IPS-18c (cell line): ENCODE results near the gene OPA3.

Experiments
- H3K4me3 ChIP-seq: 2 replicates; pipeline ENCODE4 v1.7.0; 2013; ENCODE audit warnings: low read depth, mild to moderate bottlenecking, low read length, moderate library complexity; ENCODE audit not compliant: insufficient read depth
- H3K9me3 ChIP-seq: one replicate; pipeline ENCODE4 v1.6.1; 2013; ENCODE audit warnings: mild to moderate bottlenecking, low read length, moderate library complexity; ENCODE audit not compliant: control insufficient read depth, insufficient read depth

Gene OPA3

DNA sequence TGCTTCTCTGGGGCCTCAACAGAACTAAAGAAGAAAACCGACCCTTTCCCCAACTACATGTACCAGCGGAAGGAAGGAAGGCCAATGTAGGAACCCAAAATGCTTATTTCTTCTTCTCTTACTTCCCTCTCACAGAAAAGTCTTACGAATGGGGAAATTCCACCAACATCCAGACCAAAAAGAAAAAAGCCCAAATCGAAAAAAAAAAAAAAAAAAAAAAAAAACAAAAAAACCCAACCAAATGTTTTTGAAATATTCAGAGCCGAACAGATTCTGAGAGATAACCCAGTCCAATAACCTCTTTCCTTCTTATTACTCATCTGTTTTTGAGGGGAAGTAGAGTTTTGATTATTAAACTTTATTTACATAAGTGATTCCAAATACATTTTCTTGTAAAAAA is 82.5 kb downstream of the OPA3 start:
- H3K4me3 ChIP-seq: 0 out of 2 replicates have a peak overlapping the region, but pooled peaks have one; percentile 28

GRCh38 chr19:45501730-45502014 is 82.9 kb downstream of the OPA3 start:
- no peaks in the 10 kb centered on the region for H3K9me3 ChIP-seq
- H3K4me3 ChIP-seq: 0 out of 2 replicates have a peak overlapping the region, but pooled peaks have one; percentile 28

More for the DNA sequence above, 82.5 kb downstream of the OPA3 start:
- no peaks in the 10 kb centered on the region for H3K9me3 ChIP-seq

DNA sequence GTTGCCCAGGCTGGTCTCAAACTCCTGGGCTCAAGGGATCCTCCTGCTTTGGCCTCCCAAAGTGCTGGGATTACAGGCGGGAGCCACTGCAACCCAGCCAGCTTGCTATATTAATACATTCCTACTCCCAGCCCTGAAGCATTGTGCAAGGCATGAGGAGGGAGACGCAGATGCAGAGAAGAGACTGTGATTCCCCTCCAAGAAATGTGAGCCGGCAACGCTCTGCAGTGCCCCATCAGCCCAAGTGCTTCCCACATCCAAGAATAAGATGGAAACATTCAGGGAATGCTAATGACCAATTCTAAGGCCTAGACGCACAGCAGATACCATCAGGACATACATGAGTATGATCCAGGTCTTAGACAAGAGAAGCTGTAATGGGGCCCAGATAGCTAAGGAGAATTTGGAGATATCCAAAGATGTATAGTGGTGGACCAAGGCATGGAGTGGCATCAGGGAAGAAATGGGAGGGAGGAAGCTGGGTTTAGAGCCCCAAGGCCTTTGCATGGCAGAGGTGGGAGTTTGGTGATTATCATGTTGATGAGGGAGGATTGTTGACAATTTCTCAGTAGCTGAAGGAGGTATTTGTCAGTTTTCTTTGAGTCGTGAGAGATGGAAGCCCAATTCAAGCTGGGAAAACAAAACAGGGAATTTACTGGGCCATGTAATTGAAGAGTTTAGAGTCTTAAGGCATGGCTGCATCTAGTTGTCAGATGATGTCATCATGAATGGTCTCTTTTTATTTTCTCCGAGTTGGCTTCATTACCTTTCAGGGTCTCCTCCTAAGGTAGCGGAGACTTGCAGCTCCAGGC is 83.5 kb downstream of the OPA3 start:
- Histone ChIP-seq H3K9me3 (no peaks in the 10 kb centered on the region), H3K4me3 (peak overlapping the region; percentile 28; the same call in 1 of the 2 replicates)

DNA sequence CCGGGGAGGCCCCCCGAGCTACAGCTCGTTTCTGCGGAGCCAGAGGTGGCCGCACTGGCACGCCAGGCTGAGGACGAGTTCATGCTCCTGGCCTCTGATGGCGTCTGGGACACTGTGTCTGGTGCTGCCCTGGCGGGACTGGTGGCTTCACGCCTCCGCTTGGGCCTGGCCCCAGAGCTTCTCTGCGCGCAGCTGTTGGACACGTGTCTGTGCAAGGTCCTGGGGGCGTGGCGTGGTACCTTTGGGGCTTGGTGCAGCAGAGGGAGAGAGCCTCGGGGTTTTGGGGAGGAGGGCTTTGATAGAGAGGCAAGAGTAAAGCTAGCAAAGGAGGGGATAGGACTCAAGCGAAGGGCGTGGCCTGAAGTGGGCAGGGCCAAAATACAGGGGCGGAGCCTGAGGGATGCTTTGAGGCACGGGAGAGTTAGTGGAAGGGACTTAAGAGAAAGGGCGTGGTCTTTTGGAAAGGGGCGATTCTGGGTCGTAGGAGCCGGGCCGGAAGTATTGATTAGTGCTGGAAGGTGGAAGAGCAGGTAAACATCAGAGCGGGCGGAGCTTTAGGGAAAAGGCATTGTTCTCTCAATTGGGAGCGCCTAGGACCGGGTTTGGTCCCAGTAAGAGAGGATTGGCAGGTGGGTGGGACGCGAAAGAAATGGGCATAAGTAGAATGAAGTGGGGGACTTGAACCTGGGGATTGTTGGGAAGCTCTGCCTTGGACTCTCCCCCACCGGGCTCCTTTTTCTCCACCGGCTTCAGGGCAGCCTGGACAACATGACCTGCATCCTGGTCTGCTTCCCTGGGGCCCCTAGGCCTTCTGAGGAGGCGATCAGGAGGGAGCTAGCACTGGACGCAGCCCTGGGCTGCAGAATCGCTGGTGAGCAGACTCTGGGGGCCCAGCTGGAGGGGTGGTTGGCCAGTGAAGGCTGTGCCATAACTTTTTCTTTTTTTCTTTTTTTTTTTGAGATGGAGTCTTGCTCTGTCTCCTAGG is 85.1 kb downstream of the OPA3 start:
- no peaks in the 10 kb centered on the region for H3K9me3 ChIP-seq
- H3K4me3 ChIP-seq: peak overlapping the region; percentile 52

DNA sequence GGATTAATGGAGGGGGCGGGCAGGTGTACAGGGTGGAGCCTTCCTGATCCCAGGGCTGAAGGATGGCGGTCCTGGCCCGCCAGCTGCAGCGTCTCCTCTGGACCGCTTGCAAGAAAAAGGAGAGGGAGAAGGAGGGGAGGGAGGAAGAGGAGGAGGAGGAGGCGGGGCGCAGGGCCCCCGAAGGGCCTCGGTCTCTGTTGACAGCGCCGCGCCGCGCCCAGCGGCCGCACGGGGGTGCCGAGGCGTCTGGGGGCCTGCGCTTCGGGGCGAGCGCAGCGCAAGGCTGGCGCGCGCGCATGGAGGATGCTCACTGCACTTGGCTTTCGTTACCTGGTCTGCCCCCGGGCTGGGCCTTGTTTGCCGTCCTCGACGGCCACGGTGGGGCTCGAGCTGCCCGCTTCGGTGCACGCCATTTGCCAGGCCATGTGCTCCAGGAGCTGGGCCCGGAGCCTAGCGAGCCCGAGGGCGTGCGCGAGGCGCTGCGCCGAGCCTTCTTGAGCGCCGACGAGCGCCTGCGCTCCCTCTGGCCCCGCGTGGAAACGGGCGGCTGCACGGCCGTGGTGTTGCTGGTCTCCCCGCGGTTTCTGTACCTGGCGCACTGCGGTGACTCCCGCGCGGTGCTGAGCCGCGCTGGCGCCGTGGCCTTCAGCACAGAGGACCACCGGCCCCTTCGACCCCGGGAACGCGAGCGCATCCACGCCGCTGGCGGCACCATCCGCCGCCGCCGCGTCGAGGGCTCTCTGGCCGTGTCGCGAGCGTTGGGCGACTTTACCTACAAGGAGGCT is 86.0 kb downstream of the OPA3 start, which contains the start of gene PPM1N:
PPM1N (plus strand) TSS at position 33 of the 785 bp plus-strand sequence; CDS start at position 63, 30 bp downstream.
- H3K9me3 ChIP-seq: no peaks in the 10 kb centered on the region
- peak within 1 kb of the TSS; percentile 58 for H3K4me3 ChIP-seq

GRCh38 chr19:45497791-45498190 is 86.8 kb downstream of the OPA3 start:
- H3K4me3 ChIP-seq: peak overlapping the region; percentile 52; the same call in 1 of the 2 replicates
- H3K9me3 ChIP-seq: no peaks in the 10 kb centered on the region

GRCh38 chr19:45496349-45496953 is 88.2 kb downstream of the OPA3 start:
- Histone ChIP-seq H3K4me3 (peak overlapping the region; percentile 79), H3K9me3 (no peaks in the 10 kb centered on the region)

- Histone ChIP-seq H3K9me3 (no peaks in the 10 kb centered on the region), H3K4me3 (no peak overlapping the region)
These were observed 89.4 kb downstream of the OPA3 start for GRCh38 chr19:45495178-45495577.

GRCh38 chr19:45494261-45494916 is 90.2 kb downstream of the OPA3 start:
- no peaks in the 10 kb centered on the region for H3K9me3 ChIP-seq
- no peak overlapping the region for H3K4me3 ChIP-seq

DNA sequence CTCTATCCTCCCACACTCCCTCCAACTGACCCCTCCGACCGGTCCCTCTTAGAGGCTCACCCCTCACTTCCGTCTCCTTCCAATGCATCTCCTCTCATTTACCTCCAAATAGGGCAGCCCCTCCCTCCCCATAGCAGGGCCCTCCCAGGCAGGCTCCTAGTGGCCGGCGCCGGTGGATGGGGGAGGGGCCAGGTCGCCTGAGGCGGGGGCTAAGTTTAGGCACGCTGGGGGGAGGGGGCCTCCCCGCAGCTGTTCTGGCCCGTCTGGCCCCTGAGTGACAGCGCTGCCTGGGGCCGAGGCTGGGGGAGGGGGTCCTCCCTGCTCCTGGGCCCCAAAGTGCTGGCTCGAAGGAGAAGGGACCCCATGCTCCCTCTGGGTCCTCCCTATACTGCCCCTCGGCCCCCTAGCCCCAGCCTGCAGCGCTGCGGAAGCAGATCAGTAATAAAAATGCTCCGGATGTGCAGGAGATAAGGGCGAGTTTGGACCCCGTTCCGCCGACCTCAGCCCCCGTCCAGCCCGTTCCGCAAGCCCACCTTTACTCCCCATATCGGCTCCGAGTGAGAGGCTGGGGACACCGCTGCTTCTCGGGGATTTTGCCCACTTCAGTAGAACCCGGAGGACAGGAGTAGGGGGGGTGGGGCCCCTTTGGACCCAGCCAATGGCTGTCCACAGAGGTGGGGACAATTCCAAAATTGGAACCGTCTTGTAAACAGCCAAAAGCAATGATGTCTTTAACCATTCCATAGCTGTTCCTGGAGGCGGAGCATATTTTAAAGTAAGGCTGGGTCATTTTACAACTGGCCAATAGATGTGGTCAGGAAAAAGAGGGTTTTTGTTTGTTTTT is 91.8 kb downstream of the OPA3 start:
- H3K9me3 ChIP-seq: no peaks in the 10 kb centered on the region
- H3K4me3 ChIP-seq: peak overlapping the region; percentile 43

- peak overlapping the region; percentile 43; the same call in 1 of the 2 replicates for H3K4me3 ChIP-seq
These were observed 92.4 kb downstream of the OPA3 start for GRCh38 chr19:45492137-45492626.

GRCh38 chr19:45489216-45489855 is 95.3 kb downstream of the OPA3 start:
- Histone ChIP-seq H3K4me3 (no peak overlapping the region), H3K9me3 (no peaks in the 10 kb centered on the region)

More at GRCh38 chr19:45492137-45492626, 92.4 kb downstream of the OPA3 start:
- H3K9me3 ChIP-seq: no peaks in the 10 kb centered on the region

DNA sequence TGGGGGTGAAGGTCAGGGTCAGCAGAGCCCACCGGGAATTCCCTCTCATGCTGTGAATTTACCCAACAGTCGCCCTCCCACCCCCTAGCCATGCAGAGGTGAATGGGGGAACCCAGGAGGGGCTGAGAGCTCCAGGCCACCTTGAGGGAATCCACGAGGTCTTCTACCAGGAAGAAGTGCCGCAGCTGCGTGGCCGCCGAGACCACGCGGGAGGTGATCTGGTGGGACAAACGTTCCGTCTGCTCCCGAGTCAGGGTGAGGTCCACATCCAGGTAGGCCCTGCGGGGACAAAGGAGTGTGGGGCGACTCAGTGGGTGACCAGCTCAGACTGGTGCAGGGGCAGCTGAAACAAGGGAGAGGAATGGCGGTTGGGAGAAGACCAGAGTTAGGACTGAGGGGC is 95.9 kb downstream of the OPA3 start:
- H3K4me3 ChIP-seq: no peak overlapping the region
- no peaks in the 10 kb centered on the region for H3K9me3 ChIP-seq

DNA sequence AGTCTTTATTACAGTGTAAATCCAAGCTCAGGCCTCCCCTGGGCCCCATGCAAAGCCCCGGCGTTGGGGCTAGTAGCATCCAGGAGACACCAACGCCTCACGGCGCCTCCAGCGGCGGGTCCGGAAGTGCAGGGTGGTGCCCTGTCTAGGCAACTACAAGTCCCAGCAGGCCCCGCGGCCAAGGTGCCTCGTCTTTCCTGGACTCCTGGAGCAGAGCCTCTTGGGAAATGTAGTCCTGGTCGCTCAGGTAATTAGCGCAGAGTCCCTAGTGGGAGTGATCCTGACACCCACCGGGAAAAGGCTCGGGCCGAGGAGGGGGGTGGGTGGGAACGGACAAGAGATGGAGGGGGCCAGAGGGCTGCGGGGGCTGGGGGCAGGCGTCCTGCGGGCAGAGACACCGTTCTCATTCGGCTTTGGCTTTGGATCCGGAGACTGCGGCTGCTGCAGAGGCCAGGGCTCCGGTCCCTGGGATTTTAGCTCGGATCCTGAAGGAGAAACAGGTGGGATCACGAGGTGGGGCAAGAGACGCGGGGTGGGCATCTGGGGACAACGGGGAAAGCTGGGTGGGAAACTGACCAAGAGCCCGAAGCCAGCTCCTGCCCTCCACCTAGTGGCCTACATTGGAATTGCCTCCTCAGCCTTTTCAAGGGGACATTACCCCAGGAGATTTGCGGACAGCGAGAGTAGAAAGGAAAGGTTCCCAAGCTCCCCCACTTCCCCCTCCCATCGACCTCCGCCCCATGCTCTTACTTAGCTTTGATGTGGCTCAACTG is 99.1 kb downstream of the OPA3 start:
- Histone ChIP-seq H3K4me3 (peak overlapping the region; percentile 59), H3K9me3 (no peaks in the 10 kb centered on the region)
